Thymus (tissue), 11 donors: ENCODE measurements around the gene TICRR. TPM values are rescaled to one million over a fixed set of nuclear protein-coding genes. Genes with fewer than 3 reads are reported as not detected.

Source experiments
- DNase-seq, 9 donors: peaks; one replicate each; pipeline ENCODE4 v3.0.0-alpha.2; 2013; ENCODE audit warnings: low spot score in 9 of 9, low read depth in 6 of 9, missing footprints in 1 of 9
- H3K27ac ChIP-seq, 2 donors: one replicate each; pipeline ENCODE4 v1.5.1; 2013; ENCODE audit warnings: control low read depth in 1 of 2, low read depth in 1 of 2, low read length in 1 of 2, mild to moderate bottlenecking in 1 of 2, moderate library complexity in 1 of 2
- H3K27me3 ChIP-seq, 2 donors: one replicate each; pipeline ENCODE4 v1.5.1; 2013; ENCODE audit warnings: low read length in 1 of 2; ENCODE audit not compliant: control insufficient read depth in 2 of 2, insufficient read depth in 1 of 2
- H3K36me3 ChIP-seq, 2 donors: one replicate each; pipeline ENCODE4 v1.5.1; 2013; ENCODE audit warnings: low read length in 1 of 2, mild to moderate bottlenecking in 1 of 2, moderate library complexity in 1 of 2; ENCODE audit not compliant: control insufficient read depth in 2 of 2, insufficient read depth in 2 of 2
- H3K4me1 ChIP-seq, 2 donors: one replicate each; pipeline ENCODE4 v1.5.1; 2013; ENCODE audit warnings: low read length in 2 of 2; ENCODE audit not compliant: control insufficient read depth in 2 of 2, insufficient read depth in 2 of 2
- H3K4me3 ChIP-seq, 2 donors: one replicate each; pipeline ENCODE4 v1.5.1; 2013; ENCODE audit warnings: low read length in 2 of 2, control low read depth in 1 of 2, mild to moderate bottlenecking in 1 of 2
- H3K9me3 ChIP-seq, 2 donors: one replicate each; pipeline ENCODE4 v1.5.1; 2013; ENCODE audit warnings: low read length in 1 of 2, mild to moderate bottlenecking in 1 of 2; ENCODE audit not compliant: control insufficient read depth in 2 of 2, insufficient read depth in 1 of 2
- WGBS: extraction: QIAGEN DNeasy Blood & Tissue Kit; methylation state at CpG from one replicate; pipeline ENCODE4 v1.1.7; 2013; 5-methylcytosine and 5-hydroxymethylcytosine counted together
- polyA plus RNA-seq: library from polyadenylated mRNA; stranded (reverse); fragments of 200-250 nt; gene quantifications from one replicate; pipeline ENCODE4 v1.2.3, GENCODE V29; 2013
- total RNA-seq: library from RNA; stranded (reverse); fragments of 120-200 nt; gene quantifications from one replicate; pipeline ENCODE4 v1.2.4, GENCODE V29; 2013
- donor health status: healthy.

Gene TICRR
- total and polyA plus RNA-seq, 2 donors = 0.32 to 3.5 TPM

GRCh38 chr15:89665449-89666181, 90.3 kb downstream of the TICRR start:
- peak overlapping the region in 1 of 2 donors; percentile 65 for H3K27ac ChIP-seq
- H3K4me1 ChIP-seq = peaks cover 0 to 7% of the 10 kb centered on the region in 2 donors
- no peak for DNase-seq
- WGBS = 3% methylated on average over 72 of the region's 72 CpGs
- H3K4me3 ChIP-seq = peak overlapping the region in 1 of 2 donors; percentile 41
- no peaks in the 10 kb centered on the region for H3K9me3 ChIP-seq
- H3K27me3 ChIP-seq = peaks cover 23 to 51% of the 10 kb centered on the region in 2 donors
- H3K36me3 ChIP-seq = no peaks in the 10 kb centered on the region

GRCh38 chr15:89666184-89666857, 91.1 kb downstream of the TICRR start:
- no peak overlapping the region for H3K4me3 ChIP-seq
- no peak for DNase-seq

GRCh38 chr15:89666858-89667705, 91.8 kb downstream of the TICRR start:
- Histone ChIP-seq H3K27me3 (peaks cover 23 to 49% of the 10 kb centered on the region in 2 donors), H3K36me3 (no peaks in the 10 kb centered on the region), H3K4me3 (no peak overlapping the region), H3K4me1 (peaks cover 0 to 7% of the 10 kb centered on the region in 2 donors), H3K27ac (no peak overlapping the region), H3K9me3 (no peaks in the 10 kb centered on the region)
- no peak for DNase-seq
- 93% methylated on average over 13 of the region's 13 CpGs for WGBS

More at GRCh38 chr15:89666184-89666857, 91.1 kb downstream of the TICRR start:
- H3K36me3 ChIP-seq = no peaks in the 10 kb centered on the region
- peaks cover 23 to 49% of the 10 kb centered on the region in 2 donors for H3K27me3 ChIP-seq
- WGBS = 97% methylated on average over 8 of the region's 8 CpGs
- H3K9me3 ChIP-seq = no peaks in the 10 kb centered on the region
- H3K27ac ChIP-seq = no peak overlapping the region
- H3K4me1 ChIP-seq = peaks cover 0 to 7% of the 10 kb centered on the region in 2 donors

- Histone ChIP-seq H3K27me3 (peaks cover 23 to 45% of the 10 kb centered on the region in 2 donors), H3K36me3 (no peaks in the 10 kb centered on the region), H3K9me3 (no peaks in the 10 kb centered on the region), H3K4me3 (no peak overlapping the region), H3K4me1 (peaks cover 0 to 7% of the 10 kb centered on the region in 2 donors), H3K27ac (no peak overlapping the region)
- WGBS = 95% methylated on average over 7 of the region's 7 CpGs
- DNase-seq = no peak
Observed at GRCh38 chr15:89667706-89667960, 92.4 kb downstream of the TICRR start.

GRCh38 chr15:89668171-89668570, 92.9 kb downstream of the TICRR start:
- Histone ChIP-seq H3K4me1 (peaks cover 0 to 4% of the 10 kb centered on the region in 2 donors), H3K9me3 (no peaks in the 10 kb centered on the region), H3K36me3 (no peaks in the 10 kb centered on the region), H3K27ac (no peak overlapping the region), H3K27me3 (peaks cover 23 to 39% of the 10 kb centered on the region in 2 donors), H3K4me3 (no peak overlapping the region)
- DNase-seq = no peak
- 98% methylated on average over 3 of the region's 3 CpGs for WGBS

- H3K27me3 ChIP-seq = peaks cover 22 to 36% of the 10 kb centered on the region in 2 donors
- WGBS = 83% methylated on average over 9 of the region's 9 CpGs
- H3K27ac ChIP-seq = no peak overlapping the region
- peaks cover 0 to 4% of the 10 kb centered on the region in 2 donors for H3K4me1 ChIP-seq
- no peak for DNase-seq
- no peaks in the 10 kb centered on the region for H3K9me3 ChIP-seq
- no peak overlapping the region for H3K4me3 ChIP-seq
- H3K36me3 ChIP-seq = no peaks in the 10 kb centered on the region
Observed at GRCh38 chr15:89669309-89669865, 94.1 kb downstream of the TICRR start.

- Histone ChIP-seq H3K9me3 (no peaks in the 10 kb centered on the region), H3K27ac (no peak overlapping the region), H3K4me1 (peaks cover 0 to 4% of the 10 kb centered on the region in 2 donors), H3K36me3 (no peaks in the 10 kb centered on the region), H3K4me3 (no peak overlapping the region), H3K27me3 (peaks cover 17 to 30% of the 10 kb centered on the region in 2 donors)
- 98% methylated on average over 15 of the region's 15 CpGs for WGBS
- no peak for DNase-seq
Observed at GRCh38 chr15:89669941-89670340, 94.7 kb downstream of the TICRR start.

- Histone ChIP-seq H3K27ac (no peak overlapping the region), H3K4me3 (no peak overlapping the region), H3K36me3 (no peaks in the 10 kb centered on the region), H3K4me1 (peaks cover 0 to under 1% of the 10 kb centered on the region in 2 donors), H3K27me3 (peaks cover 6 to 20% of the 10 kb centered on the region in 2 donors), H3K9me3 (no peaks in the 10 kb centered on the region)
- 95% methylated on average over 12 of the region's 12 CpGs for WGBS
- DNase-seq = no peak
Observed at GRCh38 chr15:89670971-89671560, 95.8 kb downstream of the TICRR start.
